Inflammatory macrophage treated with lipopolysaccharide for 4 hours (primary cell): ENCODE data around the gene FAM193A.
A peak's percentile ranks its signal among the peaks of the same experiment; 100 is the strongest.
"Not testable (repeated sequence)": the region's sequence is repeated elsewhere in the genome, so short reads cannot be mapped to it uniquely, and the experiment has no call there.

Experiments
- DNase-seq: peaks from one replicate; pipeline ENCODE4 v3.0.0-alpha.2; 2020

Gene FAM193A

DNA sequence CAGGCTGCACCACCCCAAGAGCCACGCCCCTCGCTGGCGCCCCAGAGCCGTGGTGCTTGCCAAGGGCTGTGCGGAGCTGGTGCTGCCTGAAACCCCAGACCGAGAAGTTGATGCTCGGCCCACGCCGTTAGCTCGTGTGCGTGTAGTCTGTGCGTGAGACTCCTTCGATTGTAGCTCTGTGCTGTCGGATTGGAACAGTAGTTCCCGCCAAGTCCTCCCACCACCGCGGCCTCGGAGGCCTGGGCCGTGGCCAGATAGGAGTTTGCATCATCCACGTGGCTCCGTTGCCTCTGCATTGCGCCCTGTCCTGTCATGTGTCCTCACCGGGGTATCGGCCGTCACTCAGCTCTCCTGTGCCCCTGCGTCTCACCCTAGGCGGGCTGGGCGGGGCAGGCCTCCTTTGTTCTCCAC, 195.5 kb downstream of the FAM193A start:
- DNase-seq, result no peak

DNA sequence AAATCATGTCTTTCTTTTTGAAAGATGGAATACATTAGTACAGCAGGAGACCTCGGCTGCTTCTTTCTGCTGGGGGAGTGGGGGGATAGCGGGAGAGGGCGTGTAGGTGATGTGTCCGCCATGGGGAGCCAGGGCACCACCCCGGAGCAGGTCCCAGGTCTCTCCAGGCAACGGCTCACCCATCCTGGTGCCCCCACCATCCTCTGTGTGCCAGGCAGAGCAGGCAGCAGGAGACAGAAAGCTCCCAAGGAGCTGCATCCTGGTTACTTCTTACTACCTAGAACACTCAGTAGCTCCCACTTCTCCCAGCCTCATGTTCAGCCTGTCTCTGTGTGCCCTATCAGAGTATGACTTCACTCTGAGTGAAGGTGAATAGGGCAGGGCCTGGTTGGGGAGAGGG, 196.1 kb downstream of the FAM193A start:
- no peak for DNase-seq

GRCh38 chr4:2733001-2733843, 196.8 kb downstream of the FAM193A start:
- DNase-seq, result no peak

GRCh38 chr4:2733844-2734574, 197.6 kb downstream of the FAM193A start:
- DNase-seq, result no peak

- DNase-seq, result peak; percentile 59
Measured at GRCh38 chr4:2734612-2735011, 198.2 kb downstream of the FAM193A start.

GRCh38 chr4:2735869-2736268, 199.4 kb downstream of the FAM193A start:
- DNase-seq, result no peak

DNA sequence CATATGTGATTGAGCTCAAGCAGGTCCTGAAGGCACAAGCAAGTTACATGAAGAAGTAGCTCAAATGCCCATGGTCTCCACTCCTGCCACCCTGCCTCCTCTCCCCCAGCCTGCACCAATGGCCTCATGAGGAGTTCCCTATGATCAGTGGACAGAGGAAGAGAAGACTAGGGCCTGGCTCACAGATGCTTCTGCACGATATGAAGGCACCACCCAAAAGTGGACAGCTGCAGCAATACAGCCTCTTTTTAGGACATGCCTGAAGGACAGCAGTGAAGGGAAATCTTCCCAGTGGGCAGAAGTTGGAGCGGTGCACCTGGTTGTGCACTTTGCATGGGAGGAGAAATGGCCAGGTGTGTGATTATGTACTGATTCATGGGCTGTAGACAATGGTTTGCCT, 201.8 kb downstream of the FAM193A start:
- not testable (repeated sequence) for DNase-seq

DNA sequence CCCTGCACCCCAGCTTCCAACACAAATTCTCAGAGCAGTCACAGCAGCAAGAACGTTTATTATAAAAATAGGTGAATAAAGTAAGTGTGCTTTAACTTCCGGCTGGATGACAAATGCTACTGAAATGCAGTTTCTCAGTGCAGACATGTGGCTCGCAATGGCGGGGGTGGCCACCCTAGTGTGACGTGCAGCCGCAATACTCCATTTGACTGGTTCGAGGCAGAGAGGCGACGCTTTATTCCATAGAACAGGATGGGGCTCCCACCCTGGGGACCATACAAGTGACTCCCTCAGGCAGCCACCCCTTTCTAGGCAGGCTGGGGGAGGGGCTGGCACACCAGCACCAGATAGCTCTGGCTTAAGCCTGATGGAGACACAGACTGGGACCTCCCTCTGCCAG, 205.2 kb downstream of the FAM193A start:
- no peak for DNase-seq

DNA sequence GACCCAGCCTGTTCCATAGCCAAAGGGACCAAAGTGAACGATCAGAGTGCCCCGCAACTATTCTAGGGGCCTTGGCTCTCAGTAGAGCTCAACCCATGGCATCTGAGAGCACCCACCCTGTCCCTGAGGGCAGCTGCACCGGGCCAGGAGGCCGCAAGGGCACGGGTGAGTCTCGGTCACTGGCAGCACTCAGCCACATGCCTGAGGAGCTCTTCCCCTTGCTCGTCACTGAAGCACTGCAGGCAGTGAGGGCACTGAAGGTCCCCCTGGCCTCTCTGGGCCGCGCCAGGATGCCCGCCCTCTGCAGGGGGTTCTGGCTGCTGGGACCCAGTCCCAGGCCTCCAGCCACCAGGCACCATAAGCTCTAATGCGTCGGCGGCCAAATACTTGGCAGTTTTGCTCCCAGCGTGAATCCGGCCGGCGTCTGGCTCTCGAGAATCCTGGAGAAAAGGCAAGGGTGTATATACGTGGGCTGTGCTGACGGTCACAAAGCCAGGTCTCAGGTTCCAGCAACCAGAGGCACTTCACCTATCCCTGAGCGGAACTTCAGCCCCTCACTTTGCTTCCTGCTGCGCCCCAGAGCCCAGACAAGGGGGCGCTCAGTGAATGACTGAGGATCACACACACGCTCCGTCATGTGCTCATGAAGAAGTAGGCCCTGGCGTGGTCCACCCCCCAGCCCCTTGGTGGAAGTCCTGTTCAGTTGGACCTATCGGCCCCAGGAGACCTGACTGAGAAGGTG, 205.8 kb downstream of the FAM193A start:
- DNase-seq, result no peak

- DNase-seq, result no peak
Measured at GRCh38 chr4:2742823-2743517, 206.5 kb downstream of the FAM193A start.

DNA sequence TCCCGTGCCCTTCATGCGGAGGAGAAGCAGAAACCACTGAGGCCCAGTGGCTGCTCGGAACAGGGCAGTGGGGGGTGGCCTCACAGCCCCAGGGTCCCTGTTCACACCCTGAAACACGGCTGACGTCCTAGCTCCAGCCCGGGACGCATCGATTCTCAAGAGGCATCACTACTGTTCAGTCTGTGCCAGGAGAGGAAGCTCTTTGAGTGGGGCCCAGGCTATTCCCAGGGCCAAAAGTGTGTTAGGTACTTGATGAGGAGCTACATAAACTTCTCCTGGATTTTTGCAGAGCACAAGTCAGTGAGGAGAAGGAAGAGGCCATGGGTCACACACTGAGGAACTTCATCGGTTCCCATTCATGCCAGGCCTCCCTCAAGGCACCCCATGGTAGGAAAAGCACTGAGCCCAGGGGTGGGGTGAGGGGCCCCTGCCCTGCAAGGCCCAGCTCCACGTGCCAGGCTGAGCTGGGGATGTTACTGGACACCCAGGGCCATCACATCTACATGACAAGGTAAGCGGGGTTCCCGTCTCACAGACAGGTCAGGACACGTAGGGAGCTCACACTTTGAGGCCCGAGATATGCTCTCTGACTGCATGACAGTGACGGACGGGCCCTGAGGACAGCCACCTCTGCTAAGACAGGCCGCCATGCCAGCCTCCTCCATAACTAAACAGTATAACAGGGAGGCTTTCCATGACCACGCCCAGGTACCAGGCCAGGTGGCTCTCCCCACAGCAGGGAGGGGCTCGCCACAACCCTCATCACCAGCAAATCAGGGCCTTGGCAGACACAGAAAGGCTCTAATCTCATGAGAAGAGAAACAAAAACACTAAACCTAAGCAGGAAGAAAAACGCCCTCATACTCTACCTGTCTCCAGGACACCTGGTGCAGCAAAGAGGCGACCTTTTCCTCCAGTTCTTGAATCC, 207.3 kb downstream of the FAM193A start:
- DNase-seq, result no peak

DNA sequence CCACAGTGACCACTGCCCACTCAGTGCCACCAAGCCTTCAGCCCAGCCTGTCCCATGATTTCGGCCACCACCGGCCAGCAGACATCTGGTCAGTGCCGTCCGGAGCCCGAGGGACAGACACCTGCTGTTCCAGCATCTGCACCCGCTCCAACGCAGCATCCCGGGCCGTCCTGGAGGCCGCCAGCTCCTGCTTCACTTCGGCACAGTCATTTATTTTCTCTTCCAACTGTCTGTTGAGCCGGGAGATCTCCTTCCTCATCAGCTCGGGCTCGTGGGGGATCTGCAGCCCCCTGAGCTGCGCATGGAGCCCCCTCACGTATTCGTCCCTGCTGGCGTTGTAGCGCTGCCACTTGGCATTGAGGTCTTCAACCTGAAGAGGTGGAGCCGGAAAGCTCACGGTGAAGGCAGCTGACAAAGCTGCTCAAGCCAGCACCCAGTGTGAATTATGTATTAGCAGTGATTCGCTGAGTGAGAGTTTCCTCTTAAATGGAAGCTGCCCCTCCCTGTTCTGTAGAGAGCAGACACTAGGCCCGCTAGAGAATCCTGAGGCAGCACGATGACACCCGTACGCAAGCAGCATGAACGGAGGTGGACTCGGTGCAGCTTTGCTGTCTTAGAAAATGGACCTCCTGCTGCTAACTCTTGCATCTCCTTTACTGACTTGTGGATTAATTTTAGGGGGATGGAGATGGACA, 208.3 kb downstream of the FAM193A start:
- no peak for DNase-seq

- no peak for DNase-seq
Measured at GRCh38 chr4:2745516-2745915, 209.1 kb downstream of the FAM193A start.

GRCh38 chr4:2745981-2746806, 209.7 kb downstream of the FAM193A start:
- DNase-seq, result peak; percentile 99

GRCh38 chr4:2746891-2747695, 210.6 kb downstream of the FAM193A start:
- DNase-seq, result no peak

DNA sequence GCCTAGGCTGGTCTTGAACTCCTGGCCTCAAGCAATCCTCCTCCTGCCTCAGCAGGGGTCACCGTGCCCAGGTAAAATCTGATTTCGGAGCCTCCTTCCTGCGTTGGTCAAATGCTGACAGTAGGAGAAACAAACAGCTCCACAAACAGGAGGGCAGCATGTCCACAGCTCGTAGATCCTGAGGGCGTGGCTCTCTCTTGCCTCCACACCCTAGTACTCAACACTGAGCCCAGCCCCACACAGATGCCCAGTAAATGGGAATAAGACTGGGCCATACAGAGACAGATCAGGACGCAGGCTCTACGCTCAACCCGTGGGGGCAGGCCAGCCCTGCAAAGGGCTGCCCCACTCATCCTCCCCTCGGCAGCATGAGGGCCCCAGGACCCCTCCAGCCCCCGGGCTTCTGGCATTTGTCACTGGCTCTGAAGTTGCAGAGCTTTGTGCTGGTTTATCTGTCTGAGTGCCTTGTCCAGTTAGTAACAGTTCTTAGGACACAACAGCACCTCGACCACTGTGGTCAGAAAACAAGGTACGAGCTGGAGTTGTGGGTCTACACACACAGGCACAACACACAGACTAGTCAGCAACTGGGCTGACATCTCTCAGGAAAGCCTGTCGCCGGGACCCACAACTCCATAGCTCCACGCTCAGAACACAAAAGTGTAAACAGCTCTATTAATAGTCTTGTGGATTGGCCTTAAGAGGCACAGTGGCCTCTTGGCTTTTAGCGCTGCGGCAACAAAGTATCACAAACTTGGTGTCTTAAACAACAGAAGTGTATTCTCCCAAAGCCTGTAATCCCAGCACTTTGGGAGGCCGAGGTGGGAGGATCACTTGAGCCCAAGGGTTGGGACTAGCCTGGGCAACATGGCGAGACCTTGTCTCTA, 214.5 kb downstream of the FAM193A start:
- DNase-seq, result no peak

DNA sequence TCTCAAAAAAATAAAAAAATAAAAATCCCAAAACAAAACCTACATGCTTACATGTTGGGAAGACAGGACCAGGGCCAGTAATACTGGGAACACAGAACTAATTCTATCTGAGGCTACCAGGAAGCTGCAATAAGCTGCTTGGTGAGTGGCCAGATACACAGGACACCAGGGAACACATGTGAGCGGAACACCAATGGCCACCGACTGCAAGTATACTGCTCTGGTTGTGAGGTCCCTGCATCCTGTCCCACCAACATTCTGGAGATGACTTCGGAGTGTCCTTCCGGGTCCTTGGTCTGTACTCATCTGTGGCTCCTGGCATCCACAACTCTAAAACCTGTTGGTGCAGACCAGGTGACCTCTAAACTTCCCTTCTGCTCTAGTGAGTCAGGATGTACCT, 217.0 kb downstream of the FAM193A start:
- DNase-seq, result no peak
